Ishikawa (cell line): ENCODE data around the gene CADM1.

Experiments
- EP300 ChIP-seq: IDR thresholded peaks from 2 replicates; pipeline ENCODE4 v1.6.1; 2012; ENCODE audit warnings: borderline replicate concordance
- NFIC ChIP-seq: IDR thresholded peaks from 2 replicates; pipeline ENCODE4 v1.6.1; 2012
- TEAD4 ChIP-seq: IDR thresholded peaks from 2 replicates; pipeline ENCODE4 v1.6.1; 2012
- USF1 ChIP-seq: IDR thresholded peaks from 2 replicates; pipeline ENCODE4 v1.6.1; 2012
- YY1 ChIP-seq: IDR thresholded peaks from 2 replicates; pipeline ENCODE4 v1.6.1; 2012; ENCODE audit warnings: low read depth

DNA sequence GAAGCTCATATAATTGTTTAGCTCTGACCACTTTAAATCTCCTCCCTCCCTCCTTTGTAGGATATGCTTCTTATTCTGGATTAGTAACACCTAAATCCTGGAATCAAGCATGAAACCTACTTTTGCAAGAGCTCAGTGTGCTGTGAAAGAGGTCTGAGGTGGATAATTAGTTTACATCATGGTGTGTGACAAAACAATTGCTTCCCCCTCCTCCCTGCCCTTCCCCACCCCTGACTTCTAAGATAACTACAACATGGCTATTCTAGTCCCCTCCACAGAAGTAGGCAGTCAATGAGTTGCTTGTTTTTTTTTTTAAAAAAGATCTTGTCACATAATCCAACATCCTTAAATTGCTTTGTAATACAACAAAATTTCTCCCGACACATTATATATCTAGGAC is 314.0 kb downstream of the CADM1 start:
- no peak for TF ChIP-seq YY1
- TF ChIP-seq TEAD4, result no peak
- TF ChIP-seq EP300, result no peak
- no peak for TF ChIP-seq USF1
- TF ChIP-seq NFIC, result no peak
